GM12864 (cell line): ENCODE measurements around the gene SLC9A4.
A peak's percentile ranks its signal among the peaks of the same experiment; 100 is the strongest.

Experiments
- DNase-seq: peaks from one replicate; pipeline ENCODE4 v3.0.0-alpha.2; 2011; ENCODE audit warnings: low read depth
- H3K4me3 ChIP-seq: 2 replicates; pipeline ENCODE4 v1.5.1; 2011; ENCODE audit warnings: mild to moderate bottlenecking, low read depth, low read length, control low read depth
- CTCF ChIP-seq: IDR thresholded peaks from 2 replicates; pipeline ENCODE4 v1.5.1; 2011; ENCODE audit warnings: low read depth, mild to moderate bottlenecking, moderate library complexity, low read length, control low read depth, inconsistent platforms; ENCODE audit errors: missing control alignments

SLC9A4 gene

GRCh38 chr2:102473020-102473419 is at the start of gene SLC9A4:
SLC9A4 (plus strand) TSS chr2:102473226; CDS start chr2:102473760, 534 bp downstream.
- no peak within 1 kb of the TSS for H3K4me3 ChIP-seq
- DNase-seq, result no peak
- TF ChIP-seq CTCF, result peak; percentile 80

DNA sequence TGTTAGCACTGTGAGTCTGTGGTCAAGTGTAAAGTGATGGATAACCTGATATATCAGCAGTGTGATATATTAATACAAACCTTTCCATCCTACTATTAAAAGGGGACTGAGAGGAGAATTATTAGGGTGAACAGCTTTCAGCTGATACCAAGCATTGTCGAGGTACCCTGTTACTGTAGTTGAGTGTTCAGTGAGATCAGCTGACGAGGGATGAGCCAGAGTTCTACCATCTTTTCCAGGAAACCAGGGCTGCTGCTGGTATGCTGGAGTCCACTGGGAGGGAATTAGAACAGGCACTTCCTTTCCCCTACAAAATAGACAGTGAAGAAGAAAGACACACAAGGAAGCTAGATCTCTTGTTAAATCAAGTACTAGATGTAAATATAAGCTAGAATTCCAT is 49.7 kb upstream of the SLC9A4 start:
- H3K4me3 ChIP-seq, result no peak overlapping the region
- no peak for DNase-seq
- no peak for TF ChIP-seq CTCF

DNA sequence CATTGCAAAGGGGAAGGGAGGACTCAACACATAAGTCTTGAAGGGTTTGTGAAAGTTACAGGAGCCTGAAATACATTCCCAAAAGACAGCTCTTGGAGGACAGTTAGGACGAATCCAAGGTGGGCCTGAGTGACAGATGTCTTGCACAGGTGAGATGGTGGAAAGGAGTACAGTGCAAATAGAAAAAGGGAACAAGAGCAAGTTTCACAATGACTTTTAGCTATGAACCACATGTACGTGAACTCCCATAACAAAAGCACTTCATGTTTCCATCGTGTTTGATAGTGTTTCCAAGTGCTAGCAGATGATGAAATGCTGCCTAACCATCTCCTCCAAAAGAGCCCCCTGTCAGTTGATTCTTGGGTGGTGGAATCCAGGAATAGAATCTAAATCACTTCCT is 48.3 kb upstream of the SLC9A4 start:
- DNase-seq, result no peak
- TF ChIP-seq CTCF, result no peak
- H3K4me3 ChIP-seq, result no peak overlapping the region

DNA sequence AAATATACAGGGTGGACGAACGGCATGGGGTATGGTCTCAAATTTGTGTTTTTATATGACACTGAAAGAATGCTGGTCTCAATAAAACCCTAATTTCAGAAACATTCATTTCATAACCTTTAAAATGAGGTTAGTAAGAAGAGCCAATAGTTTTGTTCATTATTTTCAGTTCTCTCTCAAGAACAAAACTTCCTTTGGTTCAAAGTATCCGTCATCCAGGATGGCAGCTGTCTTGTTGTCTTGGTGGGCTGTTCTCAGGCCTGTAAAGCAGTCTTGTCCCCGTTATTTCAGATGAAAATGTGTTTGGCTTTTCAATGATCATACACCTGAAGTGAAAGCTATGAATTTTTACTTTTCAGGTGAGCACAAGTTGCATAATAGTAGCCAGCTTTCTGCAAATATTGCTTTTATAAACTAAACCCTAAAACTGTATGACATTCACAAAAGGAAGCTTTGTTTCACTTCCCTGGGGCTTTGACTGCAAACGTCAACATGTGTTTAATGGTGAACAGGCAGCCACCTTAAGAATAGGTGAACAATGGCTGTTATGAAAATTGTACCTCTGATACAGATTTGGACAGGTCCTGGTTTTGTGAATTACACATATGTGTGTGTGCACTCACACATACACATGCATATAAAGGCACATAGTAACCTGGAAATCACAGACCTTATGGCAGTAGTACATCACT is 47.4 kb upstream of the SLC9A4 start:
- no peak for TF ChIP-seq CTCF
- DNase-seq, result no peak
- no peak overlapping the region for H3K4me3 ChIP-seq

DNA sequence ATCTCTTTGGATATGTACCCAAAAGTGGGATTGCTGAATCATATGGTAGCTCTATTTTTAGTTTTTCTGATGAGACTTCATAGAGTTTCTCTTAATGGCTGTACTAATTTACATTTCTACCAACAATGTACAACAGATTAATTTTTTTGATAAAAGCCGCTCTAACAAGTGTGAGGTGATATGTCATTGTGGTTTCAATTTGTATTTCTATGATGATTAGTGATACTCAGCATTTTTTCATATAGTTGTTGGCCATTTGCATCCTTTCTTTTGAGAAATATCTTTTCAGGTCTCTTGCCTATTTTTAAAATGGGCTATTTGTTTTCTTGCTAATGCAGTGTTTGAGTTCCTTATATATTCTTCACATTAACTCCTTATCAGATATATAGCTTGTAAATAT is 45.8 kb upstream of the SLC9A4 start:
- no peak for DNase-seq
- no peak overlapping the region for H3K4me3 ChIP-seq
- TF ChIP-seq CTCF, result no peak

GRCh38 chr2:102428573-102428972 is 44.5 kb upstream of the SLC9A4 start:
- TF ChIP-seq CTCF, result no peak
- H3K4me3 ChIP-seq, result no peak overlapping the region
- no peak for DNase-seq

DNA sequence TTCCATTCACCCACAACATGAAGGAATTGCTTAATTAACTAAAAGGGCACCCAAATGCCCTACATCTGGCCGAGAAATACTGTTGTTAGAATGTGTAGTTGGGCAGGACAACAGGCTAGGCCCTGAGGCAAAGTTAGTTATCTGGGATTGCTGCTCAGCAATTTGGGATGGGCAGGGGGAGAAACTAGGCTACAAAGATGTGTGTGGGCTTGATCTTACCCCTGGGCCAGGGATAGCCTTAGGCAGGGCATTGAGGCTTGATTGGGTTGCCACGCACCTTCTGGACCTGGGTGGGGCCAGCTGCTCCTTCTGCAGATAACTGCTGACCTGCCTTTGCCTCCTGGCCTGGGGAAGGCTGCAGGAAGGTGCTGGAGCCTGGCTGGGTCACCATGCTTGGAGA is 40.6 kb upstream of the SLC9A4 start:
- no peak for TF ChIP-seq CTCF
- no peak overlapping the region for H3K4me3 ChIP-seq
- DNase-seq, result no peak
